ENCODE results near the gene PTH1R. TPM values are rescaled to one million over a fixed set of nuclear protein-coding genes. Genes with fewer than 3 reads are reported as not detected.

Gene PTH1R
- total RNA-seq, 5 donors from 2014 or later (not counting 1 experiment from before 2014, with no cell fraction given): 0.32 TPM; not detected in 4

- Histone ChIP-seq H3K27me3 (replicated peaks in 1 of 2; ENCODE audit: control insufficient read depth in 2 of 2, extremely low read depth in 1 of 2, insufficient read depth in 2 of 2, low read length in 1 of 2) (peaks cover 0 to 12% of the 10 kb centered on the region in 2 experiments), H3K4me3 (ENCODE audit: control insufficient read depth in 1 of 2, extremely low read depth in 1 of 2, low read length in 1 of 2) (peak overlapping the region in 1 of 2 donors; percentile 67), H3K27ac (ENCODE audit: low read length) (no peak overlapping the region), H3K9me3 (no peaks in the 10 kb centered on the region), H3K36me3 (ENCODE audit: control insufficient read depth in 2 of 2, extremely low read depth in 1 of 2, insufficient read depth in 1 of 2, low read length in 1 of 2) (no peaks in the 10 kb centered on the region), H3K4me1 (ENCODE audit: control insufficient read depth in 1 of 2, extremely low read depth in 1 of 2, insufficient read depth in 2 of 2, low read length in 2 of 2) (peaks cover 0 to 21% of the 10 kb centered on the region in 2 experiments)
- ATAC-seq (replicated peaks in 1 of 4): no peak
- 72% methylated on average over 4 of the region's 11 CpGs for WGBS (ENCODE audit: insufficient coverage)
- Mint-ChIP-seq H3K36me3 (peaks cover 7% of the 10 kb centered on the region), H3K9me3 (peaks cover 6 to 29% (median 22%) of the 10 kb centered on the region in 3 donors), H3K27me3 (no peaks in the 10 kb centered on the region), H3K4me1 (peaks cover 5 to 11% (median 8%) of the 10 kb centered on the region in 3 donors), H3K27ac (no peak overlapping the region), H3K4me3 (peak overlapping the region; percentile 77 to 84 (median 80))
- CTCF ChIA-PET: interaction anchor here in 1 of 2 donors (0.7 kb wide), 1 partner anchor 24 kb away, joined by 3 read pairs; no protein-coding TSS in a partner anchor
- POLR2A ChIA-PET: interaction anchor here in 1 of 2 donors (0.7 kb wide), 1 partner anchor 294 kb away, joined by 7 read pairs; no protein-coding TSS in a partner anchor
- no peak for DNase-seq
These were observed 32.6 kb upstream of the PTH1R start for GRCh38 chr3:46844881-46845312.

GRCh38 chr3:46845397-46845859, 32.1 kb upstream of the PTH1R start:
- H3K9me3 Mint-ChIP-seq: peaks cover 6 to 25% (median 20%) of the 10 kb centered on the region in 3 donors
- Histone ChIP-seq H3K27me3 (replicated peaks in 1 of 2; ENCODE audit: control insufficient read depth in 2 of 2, extremely low read depth in 1 of 2, insufficient read depth in 2 of 2, low read length in 1 of 2) (peaks cover 0 to 12% of the 10 kb centered on the region in 2 experiments), H3K4me1 (ENCODE audit: control insufficient read depth in 1 of 2, extremely low read depth in 1 of 2, insufficient read depth in 2 of 2, low read length in 2 of 2) (peaks cover 0 to 21% of the 10 kb centered on the region in 2 experiments), H3K4me3 (ENCODE audit: control insufficient read depth in 1 of 2, extremely low read depth in 1 of 2, low read length in 1 of 2) (peak overlapping the region; percentile 67 to 68), H3K27ac (ENCODE audit: low read length) (peak overlapping the region; percentile 34), H3K9me3 (no peaks in the 10 kb centered on the region), H3K36me3 (ENCODE audit: control insufficient read depth in 2 of 2, extremely low read depth in 1 of 2, insufficient read depth in 1 of 2, low read length in 1 of 2) (no peaks in the 10 kb centered on the region)
- CTCF ChIA-PET: interaction anchor here (0.6 to 0.7 kb wide), 3 partner anchors 23 to 1009 kb away, joined by 3 to 5 read pairs (median 4); no protein-coding TSS in a partner anchor
- ATAC-seq (replicated peaks in 1 of 4) (peak in 1 of 4 experiments; percentile 41), DNase-seq (peak in 1 of 35 experiments; percentile 12)
- no peaks in the 10 kb centered on the region for H3K27me3 Mint-ChIP-seq
- peaks cover 4% of the 10 kb centered on the region for H3K36me3 Mint-ChIP-seq
- peaks cover 5 to 11% (median 8%) of the 10 kb centered on the region in 3 donors for H3K4me1 Mint-ChIP-seq
- WGBS (ENCODE audit: insufficient coverage): 28% methylated on average over 20 of the region's 23 CpGs
- POLR2A ChIA-PET: interaction anchor here in 1 of 2 donors (0.7 kb wide), 1 partner anchor 293 kb away, joined by 7 read pairs; no protein-coding TSS in a partner anchor
- no peak overlapping the region for H3K27ac Mint-ChIP-seq
- H3K4me3 Mint-ChIP-seq: peak overlapping the region; percentile 77 to 84 (median 80)

GRCh38 chr3:46845860-46846623, 31.5 kb upstream of the PTH1R start:
- H3K4me1 Mint-ChIP-seq: peaks cover 5 to 11% (median 8%) of the 10 kb centered on the region in 3 donors
- ChIA-PET POLR2A (interaction anchor here in 1 of 2 donors (0.6 to 0.7 kb wide), 2 partner anchors 293 to 541 kb away, joined by 4 to 7 read pairs; no protein-coding TSS in a partner anchor), CTCF (interaction anchor here (0.6 to 0.7 kb wide), 4 partner anchors 64 to 1010 kb away, joined by 3 to 5 read pairs (median 4); no protein-coding TSS in a partner anchor)
- Histone ChIP-seq H3K9me3 (no peaks in the 10 kb centered on the region), H3K4me1 (ENCODE audit: control insufficient read depth in 1 of 2, extremely low read depth in 1 of 2, insufficient read depth in 2 of 2, low read length in 2 of 2) (peaks cover 0 to 21% of the 10 kb centered on the region in 2 experiments), H3K36me3 (ENCODE audit: control insufficient read depth in 2 of 2, extremely low read depth in 1 of 2, insufficient read depth in 1 of 2, low read length in 1 of 2) (no peaks in the 10 kb centered on the region), H3K4me3 (ENCODE audit: control insufficient read depth in 1 of 2, extremely low read depth in 1 of 2, low read length in 1 of 2) (peak overlapping the region; percentile 67 to 68), H3K27ac (ENCODE audit: low read length) (peak overlapping the region; percentile 34), H3K27me3 (replicated peaks in 1 of 2; ENCODE audit: control insufficient read depth in 2 of 2, extremely low read depth in 1 of 2, insufficient read depth in 2 of 2, low read length in 1 of 2) (peaks cover 0 to 12% of the 10 kb centered on the region in 2 experiments)
- peak overlapping the region; percentile 77 to 84 (median 80) for H3K4me3 Mint-ChIP-seq
- H3K27ac Mint-ChIP-seq: peak overlapping the region in 1 of 2 donors; percentile 11
- peaks cover 6 to 19% (median 15%) of the 10 kb centered on the region in 3 donors for H3K9me3 Mint-ChIP-seq
- DNase-seq (peak; percentile 54 to 85 (median 77)), ATAC-seq (replicated peaks in 1 of 4) (peak; percentile 86 to 97 (median 90))
- H3K36me3 Mint-ChIP-seq: peaks cover 4% of the 10 kb centered on the region
- WGBS (ENCODE audit: insufficient coverage): 2% methylated on average over 45 of the region's 53 CpGs
- H3K27me3 Mint-ChIP-seq: no peaks in the 10 kb centered on the region

- H3K4me3 Mint-ChIP-seq: peak overlapping the region; percentile 77 to 84 (median 80)
- POLR2A ChIA-PET: interaction anchor here in 1 of 2 donors (0.6 kb wide), 1 partner anchor 540 kb away, joined by 4 read pairs; no protein-coding TSS in a partner anchor
- peak in 1 of 4 experiments; percentile 1 for ATAC-seq (replicated peaks in 1 of 4)
- H3K36me3 Mint-ChIP-seq: no peaks in the 10 kb centered on the region
- DNase-seq: peak in 1 of 35 experiments; percentile 4
- WGBS (ENCODE audit: insufficient coverage): no CpG with 5 or more reads among the region's 9 CpGs
- Histone ChIP-seq H3K9me3 (no peaks in the 10 kb centered on the region), H3K4me1 (ENCODE audit: control insufficient read depth in 1 of 2, extremely low read depth in 1 of 2, insufficient read depth in 2 of 2, low read length in 2 of 2) (peaks cover 0 to 21% of the 10 kb centered on the region in 2 experiments), H3K27me3 (replicated peaks in 1 of 2; ENCODE audit: control insufficient read depth in 2 of 2, extremely low read depth in 1 of 2, insufficient read depth in 2 of 2, low read length in 1 of 2) (peaks cover 0 to 12% of the 10 kb centered on the region in 2 experiments), H3K4me3 (ENCODE audit: control insufficient read depth in 1 of 2, extremely low read depth in 1 of 2, low read length in 1 of 2) (peak overlapping the region; percentile 34 to 68), H3K36me3 (ENCODE audit: control insufficient read depth in 2 of 2, extremely low read depth in 1 of 2, insufficient read depth in 1 of 2, low read length in 1 of 2) (no peaks in the 10 kb centered on the region), H3K27ac (ENCODE audit: low read length) (no peak overlapping the region)
- CTCF ChIA-PET: interaction anchor here (0.5 to 1.3 kb wide), 6 partner anchors 48 to 1969 kb away, joined by 3 to 5 read pairs (median 3); no protein-coding TSS in a partner anchor
- peaks cover 5 to 11% (median 8%) of the 10 kb centered on the region in 3 donors for H3K4me1 Mint-ChIP-seq
- H3K27me3 Mint-ChIP-seq: no peaks in the 10 kb centered on the region
- peaks cover 0 to 10% (median 8%) of the 10 kb centered on the region in 3 donors for H3K9me3 Mint-ChIP-seq
- no peak overlapping the region for H3K27ac Mint-ChIP-seq
These were observed 30.6 kb upstream of the PTH1R start for GRCh38 chr3:46846624-46847542.

- H3K9me3 ChIP-seq: no peaks in the 10 kb centered on the region
- H3K36me3 Mint-ChIP-seq: no peaks in the 10 kb centered on the region
- no peaks in the 10 kb centered on the region for H3K27me3 Mint-ChIP-seq
- WGBS (ENCODE audit: insufficient coverage): 93% methylated on average over 2 of the region's 5 CpGs
- H3K36me3 ChIP-seq (ENCODE audit: control insufficient read depth in 2 of 2, extremely low read depth in 1 of 2, insufficient read depth in 1 of 2, low read length in 1 of 2): no peaks in the 10 kb centered on the region
- H3K9me3 Mint-ChIP-seq: peaks cover 0 to 6% (median 1%) of the 10 kb centered on the region in 3 donors
- no peak overlapping the region for H3K4me3 ChIP-seq (ENCODE audit: control insufficient read depth in 1 of 2, extremely low read depth in 1 of 2, low read length in 1 of 2)
- ATAC-seq (replicated peaks in 1 of 4) (no peak), DNase-seq (no peak)
- CTCF ChIA-PET: interaction anchor here (0.7 to 1.3 kb wide), 3 partner anchors 47 to 1968 kb away, joined by 3 read pairs; no protein-coding TSS in a partner anchor
- H3K27ac ChIP-seq (ENCODE audit: low read length): no peak overlapping the region
- peaks cover 5 to 11% (median 8%) of the 10 kb centered on the region in 3 donors for H3K4me1 Mint-ChIP-seq
- H3K4me1 ChIP-seq (ENCODE audit: control insufficient read depth in 1 of 2, extremely low read depth in 1 of 2, insufficient read depth in 2 of 2, low read length in 2 of 2): peaks cover 0 to 21% of the 10 kb centered on the region in 2 experiments
- no peak overlapping the region for H3K27ac Mint-ChIP-seq
- POLR2A ChIA-PET: no interaction called here
- H3K4me3 Mint-ChIP-seq: no peak overlapping the region
- H3K27me3 ChIP-seq (replicated peaks in 1 of 2; ENCODE audit: control insufficient read depth in 2 of 2, extremely low read depth in 1 of 2, insufficient read depth in 2 of 2, low read length in 1 of 2): peaks cover 0 to 12% of the 10 kb centered on the region in 2 experiments
These were observed 29.8 kb upstream of the PTH1R start for GRCh38 chr3:46847744-46848143.
